Inferior parietal cortex (tissue), 1 donor: ENCODE results near the gene ZFPM1.

Source experiments
- DNase-seq: peaks from one replicate; pipeline ENCODE4 v3.0.0-alpha.2; 2016; ENCODE audit errors: extremely low spot score

ZFPM1 gene

GRCh38 chr16:88448461-88449266 lies 4.4 kb upstream of the ZFPM1 start:
- DNase-seq: no peak

GRCh38 chr16:88449267-88449561 lies 3.9 kb upstream of the ZFPM1 start:
- DNase-seq: no peak

- no peak for DNase-seq
These were observed 1.2 kb upstream of the ZFPM1 start for GRCh38 chr16:88451586-88452481.

GRCh38 chr16:88452482-88453216 lies 431 bp upstream of the ZFPM1 start:
- peak; percentile 81 for DNase-seq

GRCh38 chr16:88453611-88454522 lies 787 bp downstream of the ZFPM1 start:
- DNase-seq: no peak

GRCh38 chr16:88454523-88454947 lies 1.5 kb downstream of the ZFPM1 start:
- DNase-seq: no peak

- DNase-seq: peak; percentile 23
These were observed 2.7 kb downstream of the ZFPM1 start for GRCh38 chr16:88455610-88456355.

- DNase-seq: no peak
These were observed 3.5 kb downstream of the ZFPM1 start for GRCh38 chr16:88456356-88457292.

- DNase-seq: no peak
These were observed 5.1 kb downstream of the ZFPM1 start for GRCh38 chr16:88458039-88458772.

- no peak for DNase-seq
These were observed 5.7 kb downstream of the ZFPM1 start for GRCh38 chr16:88458773-88459235.

GRCh38 chr16:88459366-88460073 lies 6.4 kb downstream of the ZFPM1 start:
- no peak for DNase-seq

- DNase-seq: no peak
These were observed 7.6 kb downstream of the ZFPM1 start for GRCh38 chr16:88460496-88461330.

- DNase-seq: no peak
These were observed 8.5 kb downstream of the ZFPM1 start for GRCh38 chr16:88461331-88462269.

- DNase-seq: no peak
These were observed 9.3 kb downstream of the ZFPM1 start for GRCh38 chr16:88462396-88462795.

GRCh38 chr16:88463411-88463810 lies 10.3 kb downstream of the ZFPM1 start:
- no peak for DNase-seq
